ENCODE results near the gene RNF38. TPM values are rescaled to one million over a fixed set of nuclear protein-coding genes. Genes with fewer than 3 reads are reported as not detected.
"Not testable (repeated sequence)": the region's sequence is repeated elsewhere in the genome, so short reads cannot be mapped to it uniquely, and the experiment has no call there.

RNF38 gene
- total RNA-seq, 1 donor from 2014 or later, result 68.3 TPM

GRCh38 chr9:36301227-36301626, 98.8 kb downstream of the RNF38 start:
- H3K36me3 Mint-ChIP-seq (ENCODE audit: insufficient read depth), result peaks cover 4% of the 10 kb centered on the region
- TF ChIP-seq CTCF (IDR thresholded peaks at IDR 0.05; ENCODE audit: unreplicated experiment), result no peak
- no peak overlapping the region for H3K27ac Mint-ChIP-seq
- H3K4me1 Mint-ChIP-seq (ENCODE audit: low read depth), result peaks cover 15% of the 10 kb centered on the region
- no peaks in the 10 kb centered on the region for H3K27me3 Mint-ChIP-seq
- DNase-seq (ENCODE audit: low spot score, unreplicated experiment), result no peak
- no peaks in the 10 kb centered on the region for H3K9me3 Mint-ChIP-seq (ENCODE audit: low read depth)
- no peak overlapping the region for H3K4me3 Mint-ChIP-seq (ENCODE audit: low read depth)

- H3K4me3 Mint-ChIP-seq (ENCODE audit: low read depth), result no peak overlapping the region
- no peak for TF ChIP-seq CTCF (IDR thresholded peaks at IDR 0.05; ENCODE audit: unreplicated experiment)
- H3K9me3 Mint-ChIP-seq (ENCODE audit: low read depth), result no peaks in the 10 kb centered on the region
- no peak overlapping the region for H3K27ac Mint-ChIP-seq
- no peak for DNase-seq (ENCODE audit: low spot score, unreplicated experiment)
- peaks cover 8% of the 10 kb centered on the region for H3K4me1 Mint-ChIP-seq (ENCODE audit: low read depth)
- H3K27me3 Mint-ChIP-seq, result peaks cover 5% of the 10 kb centered on the region
- H3K36me3 Mint-ChIP-seq (ENCODE audit: insufficient read depth), result peaks cover 8% of the 10 kb centered on the region
Observed at GRCh38 chr9:36298566-36298965, 101.5 kb downstream of the RNF38 start.

GRCh38 chr9:36297798-36298197, 102.3 kb downstream of the RNF38 start:
- Mint-ChIP-seq H3K27me3 (peaks cover 10% of the 10 kb centered on the region), H3K27ac (no peak overlapping the region), H3K4me1 (ENCODE audit: low read depth) (peaks cover 9% of the 10 kb centered on the region), H3K36me3 (ENCODE audit: insufficient read depth) (peaks cover 8% of the 10 kb centered on the region), H3K9me3 (ENCODE audit: low read depth) (no peaks in the 10 kb centered on the region), H3K4me3 (ENCODE audit: low read depth) (no peak overlapping the region)
- no peak for DNase-seq (ENCODE audit: low spot score, unreplicated experiment)
- no peak for TF ChIP-seq CTCF (IDR thresholded peaks at IDR 0.05; ENCODE audit: unreplicated experiment)

GRCh38 chr9:36294996-36295395, 105.1 kb downstream of the RNF38 start:
- not testable (repeated sequence) for H3K36me3 Mint-ChIP-seq (ENCODE audit: insufficient read depth); H3K4me3 Mint-ChIP-seq (ENCODE audit: low read depth); H3K9me3 Mint-ChIP-seq (ENCODE audit: low read depth); DNase-seq (ENCODE audit: low spot score, unreplicated experiment); H3K27ac Mint-ChIP-seq
- Mint-ChIP-seq H3K27me3 (peaks cover 21% of the 10 kb centered on the region), H3K4me1 (ENCODE audit: low read depth) (peaks cover 14% of the 10 kb centered on the region)

- Mint-ChIP-seq H3K4me1 (ENCODE audit: low read depth) (peaks cover 13% of the 10 kb centered on the region), H3K4me3 (ENCODE audit: low read depth) (no peak overlapping the region), H3K36me3 (ENCODE audit: insufficient read depth) (peaks cover 5% of the 10 kb centered on the region), H3K9me3 (ENCODE audit: low read depth) (no peaks in the 10 kb centered on the region), H3K27ac (peak overlapping the region; percentile 16), H3K27me3 (peaks cover 21% of the 10 kb centered on the region)
- TF ChIP-seq CTCF (IDR thresholded peaks at IDR 0.05; ENCODE audit: unreplicated experiment), result no peak
- DNase-seq (ENCODE audit: low spot score, unreplicated experiment), result no peak
Observed at GRCh38 chr9:36293918-36294317, 106.2 kb downstream of the RNF38 start.

- no peak for DNase-seq (ENCODE audit: low spot score, unreplicated experiment)
- Mint-ChIP-seq H3K9me3 (ENCODE audit: low read depth) (no peaks in the 10 kb centered on the region), H3K4me3 (ENCODE audit: low read depth) (no peak overlapping the region), H3K27me3 (peaks cover 24% of the 10 kb centered on the region), H3K4me1 (ENCODE audit: low read depth) (peaks cover 14% of the 10 kb centered on the region), H3K27ac (no peak overlapping the region), H3K36me3 (ENCODE audit: insufficient read depth) (peaks cover 5% of the 10 kb centered on the region)
- TF ChIP-seq CTCF (IDR thresholded peaks at IDR 0.05; ENCODE audit: unreplicated experiment), result no peak
Observed at GRCh38 chr9:36293171-36293570, 106.9 kb downstream of the RNF38 start.

Measured in progenitor cell of endocrine pancreas (in vitro differentiated cells).